Measurements from ENCODE around the gene MEG3. TPM values are rescaled to one million over a fixed set of nuclear protein-coding genes. Genes with fewer than 3 reads are reported as not detected.

The MEG3 gene
- total RNA-seq, 1 experiment from 2014 or later, result not detected

GRCh38 chr14:100851586-100851916 lies 25.6 kb downstream of the MEG3 start:
- TF ChIP-seq CTCF (IDR thresholded peaks at IDR 0.05; ENCODE audit: unreplicated experiment), result no peak
- Mint-ChIP-seq H3K9me3 (ENCODE audit: low read depth, unreplicated experiment) (no peaks in the 10 kb centered on the region), H3K4me1 (ENCODE audit: low read depth, unreplicated experiment) (peaks cover 7% of the 10 kb centered on the region), H3K36me3 (ENCODE audit: insufficient read depth, unreplicated experiment) (no peaks in the 10 kb centered on the region), H3K27me3 (ENCODE audit: unreplicated experiment) (no peaks in the 10 kb centered on the region), H3K4me3 (ENCODE audit: low read depth, unreplicated experiment) (no peak overlapping the region), H3K27ac (ENCODE audit: unreplicated experiment) (no peak overlapping the region)
- CTCF ChIA-PET, result interaction anchor here (1.3 to 2.2 kb wide), 2 partner anchors 143 to 384 kb away, joined by 3 to 13 read pairs; no protein-coding TSS in a partner anchor
- no peak for DNase-seq
- intact Hi-C loops (cut with micrococcal nuclease; ENCODE audit: unreplicated experiment), result loop anchor here (1.0 to 10.0 kb wide), 3 partner anchors 203 to 777 kb away; no protein-coding TSS in a partner anchor
- no TSS peak for BruUV-seq (replicated peaks)

GRCh38 chr14:100851946-100852620 lies 26.2 kb downstream of the MEG3 start:
- no peaks in the 10 kb centered on the region for H3K27me3 Mint-ChIP-seq (ENCODE audit: unreplicated experiment)
- H3K4me1 Mint-ChIP-seq (ENCODE audit: low read depth, unreplicated experiment), result peaks cover 7% of the 10 kb centered on the region
- BruUV-seq (replicated peaks), result no TSS peak
- no peak overlapping the region for H3K4me3 Mint-ChIP-seq (ENCODE audit: low read depth, unreplicated experiment)
- H3K9me3 Mint-ChIP-seq (ENCODE audit: low read depth, unreplicated experiment), result no peaks in the 10 kb centered on the region
- intact Hi-C loops (cut with micrococcal nuclease; ENCODE audit: unreplicated experiment), result loop anchor here (1.0 to 10.0 kb wide), 3 partner anchors 203 to 777 kb away; no protein-coding TSS in a partner anchor
- DNase-seq, result no peak
- no peak overlapping the region for H3K27ac Mint-ChIP-seq (ENCODE audit: unreplicated experiment)
- CTCF ChIA-PET, result interaction anchor here (2.2 kb wide), 1 partner anchor 383 kb away, joined by 13 read pairs; no protein-coding TSS in a partner anchor
- no peaks in the 10 kb centered on the region for H3K36me3 Mint-ChIP-seq (ENCODE audit: insufficient read depth, unreplicated experiment)
- no peak for TF ChIP-seq CTCF (IDR thresholded peaks at IDR 0.05; ENCODE audit: unreplicated experiment)

GRCh38 chr14:100854435-100854834 lies 28.5 kb downstream of the MEG3 start:
- intact Hi-C loops (cut with micrococcal nuclease; ENCODE audit: unreplicated experiment), result loop anchor here (10.0 kb wide), 1 partner anchor 200 kb away; no protein-coding TSS in a partner anchor
- CTCF ChIA-PET, result no interaction called here
- Mint-ChIP-seq H3K27me3 (ENCODE audit: unreplicated experiment) (no peaks in the 10 kb centered on the region), H3K27ac (ENCODE audit: unreplicated experiment) (no peak overlapping the region), H3K36me3 (ENCODE audit: insufficient read depth, unreplicated experiment) (no peaks in the 10 kb centered on the region), H3K9me3 (ENCODE audit: low read depth, unreplicated experiment) (no peaks in the 10 kb centered on the region), H3K4me3 (ENCODE audit: low read depth, unreplicated experiment) (no peak overlapping the region), H3K4me1 (ENCODE audit: low read depth, unreplicated experiment) (peaks cover 7% of the 10 kb centered on the region)
- TF ChIP-seq CTCF (IDR thresholded peaks at IDR 0.05; ENCODE audit: unreplicated experiment), result no peak
- no TSS peak for BruUV-seq (replicated peaks)
- no peak for DNase-seq

GRCh38 chr14:100855256-100855930 lies 29.5 kb downstream of the MEG3 start:
- intact Hi-C loops (cut with micrococcal nuclease; ENCODE audit: unreplicated experiment), result loop anchor here (10.0 kb wide), 1 partner anchor 199 kb away; no protein-coding TSS in a partner anchor
- no peaks in the 10 kb centered on the region for H3K27me3 Mint-ChIP-seq (ENCODE audit: unreplicated experiment)
- BruUV-seq (replicated peaks), result no TSS peak
- H3K4me3 Mint-ChIP-seq (ENCODE audit: low read depth, unreplicated experiment), result no peak overlapping the region
- H3K4me1 Mint-ChIP-seq (ENCODE audit: low read depth, unreplicated experiment), result peaks cover 5% of the 10 kb centered on the region
- CTCF ChIA-PET, result interaction anchor here (0.6 kb wide), 1 partner anchor 380 kb away, joined by 3 read pairs; no protein-coding TSS in a partner anchor
- H3K27ac Mint-ChIP-seq (ENCODE audit: unreplicated experiment), result no peak overlapping the region
- no peaks in the 10 kb centered on the region for H3K9me3 Mint-ChIP-seq (ENCODE audit: low read depth, unreplicated experiment)
- no peak for DNase-seq
- no peaks in the 10 kb centered on the region for H3K36me3 Mint-ChIP-seq (ENCODE audit: insufficient read depth, unreplicated experiment)
- no peak for TF ChIP-seq CTCF (IDR thresholded peaks at IDR 0.05; ENCODE audit: unreplicated experiment)

Data from Calu3 (cell line).